H9 (cell line): ENCODE measurements around the gene ZDHHC12. TPM values are rescaled to one million over a fixed set of nuclear protein-coding genes. Genes with fewer than 3 reads are reported as not detected.

Experiments used
- DNase-seq: peaks from one replicate; pipeline ENCODE4 v3.0.0-alpha.2; 2017
- H2AFZ ChIP-seq: one replicate; pipeline ENCODE4 v1.6.1; 2013; ENCODE audit warnings: mild to moderate bottlenecking, low read length, control low read depth, moderate library complexity
- H2AK5ac ChIP-seq: 2 replicates; pipeline ENCODE4 v1.6.1; 2013; ENCODE audit warnings: low read length, control low read depth, mixed read lengths; ENCODE audit not compliant: insufficient read length
- H2BK120ac ChIP-seq: one replicate; pipeline ENCODE4 v1.6.1; 2013; ENCODE audit warnings: low read depth, mild to moderate bottlenecking, low read length, control low read depth, inconsistent platforms; ENCODE audit not compliant: poor library complexity, severe bottlenecking
- H2BK12ac ChIP-seq: 2 replicates; pipeline ENCODE4 v1.6.1; 2013; ENCODE audit warnings: low read length, control low read depth, mixed read lengths, low read depth; ENCODE audit not compliant: insufficient read length
- H2BK15ac ChIP-seq: 2 replicates; pipeline ENCODE4 v1.6.1; 2013; ENCODE audit warnings: low read depth, low read length, control low read depth
- H2BK20ac ChIP-seq: one replicate; pipeline ENCODE4 v1.6.1; 2013; ENCODE audit warnings: low read depth, mild to moderate bottlenecking, low read length, control low read depth, inconsistent platforms; ENCODE audit not compliant: poor library complexity, severe bottlenecking
- H2BK5ac ChIP-seq: 2 replicates; pipeline ENCODE4 v1.6.1; 2013; ENCODE audit warnings: low read length, control low read depth, mixed read lengths; ENCODE audit not compliant: insufficient read length
- H3K14ac ChIP-seq: 2 replicates; pipeline ENCODE4 v1.6.1; 2013; ENCODE audit warnings: low read length, control low read depth; ENCODE audit not compliant: insufficient read depth
- H3K18ac ChIP-seq: 2 replicates; pipeline ENCODE4 v1.6.1; 2013; ENCODE audit warnings: low read depth, mild to moderate bottlenecking, mixed read lengths, low read length, control low read depth; ENCODE audit not compliant: insufficient read length
- H3K23ac ChIP-seq: 2 replicates; pipeline ENCODE4 v1.6.1; 2013; ENCODE audit warnings: low read length, control low read depth, mixed read lengths, low read depth; ENCODE audit not compliant: insufficient read length
- H3K23me2 ChIP-seq: 2 replicates; pipeline ENCODE4 v1.6.1; 2013; ENCODE audit warnings: low read depth, mild to moderate bottlenecking, mixed read lengths, low read length, control low read depth; ENCODE audit not compliant: insufficient read length, poor library complexity, severe bottlenecking
- H3K27ac ChIP-seq: 2 replicates; pipeline ENCODE4 v1.5.1; 2013; ENCODE audit warnings: low read length, control low read depth, mixed read lengths, low read depth; ENCODE audit not compliant: insufficient read length
- H3K27me3 ChIP-seq: 2 replicates; pipeline ENCODE4 v1.6.1; 2013; ENCODE audit warnings: low read length, control low read depth, inconsistent platforms; ENCODE audit not compliant: insufficient read depth
- H3K4ac ChIP-seq: 2 replicates; pipeline ENCODE4 v1.6.1; 2013; ENCODE audit warnings: low read depth, mild to moderate bottlenecking, control low read depth, inconsistent platforms, low read length, moderate library complexity
- H3K4me1 ChIP-seq: 2 replicates; pipeline ENCODE4 v1.6.1; 2013; ENCODE audit warnings: low read length, control low read depth, inconsistent platforms; ENCODE audit not compliant: insufficient read depth
- H3K4me2 ChIP-seq: 2 replicates; pipeline ENCODE4 v1.6.1; 2013; ENCODE audit warnings: low read length, control low read depth, mixed read lengths; ENCODE audit not compliant: insufficient read length, insufficient read depth
- H3K56ac ChIP-seq: 2 replicates; pipeline ENCODE4 v1.6.1; 2013; ENCODE audit warnings: low read depth, mild to moderate bottlenecking, mixed read lengths, low read length, control low read depth; ENCODE audit not compliant: insufficient read length
- H3K79me1 ChIP-seq: 2 replicates; pipeline ENCODE4 v1.6.1; 2013; ENCODE audit warnings: low read depth, mild to moderate bottlenecking, moderate library complexity, low read length, control low read depth, inconsistent platforms; ENCODE audit not compliant: insufficient read depth, poor library complexity, severe bottlenecking
- H3K79me2 ChIP-seq: 2 replicates; pipeline ENCODE4 v1.6.1; 2013; ENCODE audit warnings: low read length, control low read depth, inconsistent platforms; ENCODE audit not compliant: insufficient read depth
- H3K9ac ChIP-seq: 2 replicates; pipeline ENCODE4 v1.6.1; 2013; ENCODE audit warnings: low read length, control low read depth, mixed read lengths; ENCODE audit not compliant: insufficient read length; ENCODE audit errors: extremely low read depth
- H3K9me3 ChIP-seq: one replicate; pipeline ENCODE4 v1.6.1; 2013; ENCODE audit warnings: low read depth, low read length, inconsistent platforms; ENCODE audit not compliant: control insufficient read depth
- H3T11ph ChIP-seq: one replicate; pipeline ENCODE4 v1.6.1; 2013; ENCODE audit warnings: mild to moderate bottlenecking, low read length, control low read depth, inconsistent platforms
- H4K20me1 ChIP-seq: one replicate; pipeline ENCODE4 v1.6.1; 2013; ENCODE audit not compliant: control insufficient read depth, insufficient read length, insufficient read depth
- H4K5ac ChIP-seq: 2 replicates; pipeline ENCODE4 v1.6.1; 2013; ENCODE audit warnings: low read depth, mild to moderate bottlenecking, mixed read lengths, low read length, control low read depth; ENCODE audit not compliant: insufficient read length
- H4K8ac ChIP-seq: replicated peaks from 2 replicates; pipeline ENCODE4 v1.6.1; 2013; ENCODE audit warnings: low read length, control low read depth, mixed read lengths, low read depth; ENCODE audit not compliant: insufficient read length
- H4K91ac ChIP-seq: 2 replicates; pipeline ENCODE4 v1.6.1; 2013; ENCODE audit warnings: low read depth, mild to moderate bottlenecking, moderate library complexity, mixed read lengths, low read length, control low read depth; ENCODE audit not compliant: insufficient read length
- H3K27ac Mint-ChIP-seq, 3 experiments: 2 replicates in 2 of 3; 3 replicates in 1 of 3; pipeline ENCODE4 v1.8.0; 2020 to 2021; ENCODE audit warnings: mixed read lengths in 3 of 3, mild to moderate bottlenecking in 1 of 3, moderate library complexity in 1 of 3
- H3K27me3 Mint-ChIP-seq: 2 replicates; pipeline ENCODE4 v1.8.0; 2021; ENCODE audit warnings: low read depth, mild to moderate bottlenecking, moderate library complexity, mixed read lengths
- H3K36me3 Mint-ChIP-seq, 3 experiments: 2 replicates in 2 of 3; 3 replicates in 1 of 3; pipeline ENCODE4 v1.8.0; 2020 to 2021; ENCODE audit warnings: low read depth in 3 of 3, mixed read lengths in 3 of 3; ENCODE audit not compliant: insufficient read depth in 1 of 3
- H3K4me1 Mint-ChIP-seq, 2 experiments: 2 replicates each; pipeline ENCODE4 v1.8.0; 2020; ENCODE audit warnings: mixed read lengths in 2 of 2
- H3K4me3 Mint-ChIP-seq, 2 experiments: 2 replicates in 1 of 2; 3 replicates in 1 of 2; pipeline ENCODE4 v1.8.0; 2020 to 2021; ENCODE audit warnings: mild to moderate bottlenecking in 2 of 2, mixed read lengths in 2 of 2, moderate library complexity in 1 of 2
- H3K9me3 Mint-ChIP-seq, 2 experiments: 2 replicates in 1 of 2; 3 replicates in 1 of 2; pipeline ENCODE4 v1.8.0; 2020; ENCODE audit warnings: mild to moderate bottlenecking in 2 of 2, mixed read lengths in 2 of 2, moderate library complexity in 1 of 2
- CTCF ChIP-seq: fragments of 200-600 bp; sonication (generic); conservative IDR thresholded peaks from 3 replicates; pipeline ENCODE4 v1.8.0; 2021; ENCODE audit warnings: antibody characterized with exemption, mild to moderate bottlenecking
- WGBS: extraction: QIAGEN DNeasy Blood & Tissue Kit; methylation state at CpG from one replicate; pipeline ENCODE4 v1.1.7; 2013; ENCODE audit warnings: missing lambda C conversion rate, low lambda C conversion rate, mixed read lengths; ENCODE audit not compliant: insufficient read length; ENCODE audit errors: extremely low coverage; 5-methylcytosine and 5-hydroxymethylcytosine counted together
- total RNA-seq: library from RNA; stranded (reverse); gene quantifications from 2 replicates; pipeline ENCODE4 v1.2.1, GENCODE V29; 2021

ZDHHC12 gene
- total RNA-seq, 1 experiment from 2014 or later, result 42.8 TPM

- no peak overlapping the region for H3K18ac ChIP-seq
- Mint-ChIP-seq H3K27ac (peak overlapping the region in 2 of 3 experiments; percentile 44 to 61; a peak in 3 of 7 replicates), H3K36me3 (peaks cover 0 to 6% (median 0%) of the 10 kb centered on the region in 3 experiments; a peak in 2 of 7 replicates), H3K4me3 (no peak overlapping the region), H3K4me1 (peaks cover 24% of the 10 kb centered on the region in 2 experiments), H3K9me3 (0 out of 5 replicates have a peak, but pooled peaks cover 0 to 3% of the 10 kb centered on the region in 2 experiments), H3K27me3 (no peaks in the 10 kb centered on the region)
- H2AFZ ChIP-seq, result no peak overlapping the region
- peaks cover 12% of the 10 kb centered on the region for H3K23me2 ChIP-seq
- no peak overlapping the region for H3K4me2 ChIP-seq
- no peak overlapping the region for H2BK20ac ChIP-seq
- H4K91ac ChIP-seq, result no peak overlapping the region
- H3K56ac ChIP-seq, result no peak overlapping the region
- H3T11ph ChIP-seq, result no peak overlapping the region
- no peak for TF ChIP-seq CTCF
- no peak overlapping the region for H4K8ac ChIP-seq
- H2BK120ac ChIP-seq, result no peak overlapping the region
- no peaks in the 10 kb centered on the region for H4K20me1 ChIP-seq
- H3K14ac ChIP-seq, result no peak overlapping the region
- no peak overlapping the region for H2BK12ac ChIP-seq
- H3K9me3 ChIP-seq, result no peaks in the 10 kb centered on the region
- no peak overlapping the region for H3K9ac ChIP-seq
- DNase-seq, result no peak
- H3K4me1 ChIP-seq, result no peaks in the 10 kb centered on the region; the same call in 1 of the 2 replicates
- H3K4ac ChIP-seq, result no peak overlapping the region
- no peaks in the 10 kb centered on the region for H3K79me1 ChIP-seq
- no peak overlapping the region for H4K5ac ChIP-seq
- H3K79me2 ChIP-seq, result no peaks in the 10 kb centered on the region; the same call in 1 of the 2 replicates
- H2BK15ac ChIP-seq, result no peak overlapping the region
- no peak overlapping the region for H3K27ac ChIP-seq
- no peak overlapping the region for H3K23ac ChIP-seq
- H3K27me3 ChIP-seq, result no peaks in the 10 kb centered on the region
- no CpG with 5 or more reads among the region's 6 CpGs for WGBS
- no peak overlapping the region for H2BK5ac ChIP-seq
- H2AK5ac ChIP-seq, result no peak overlapping the region
Measured at GRCh38 chr9:128768606-128769005, 44.7 kb upstream of the ZDHHC12 start.
